Nephron progenitor cell (in vitro differentiated cells): ENCODE data around the gene MRPL19.

Experiments used
- DNase-seq: peaks from one replicate; pipeline ENCODE4 v3.0.0; 2021
- H3K27ac Mint-ChIP-seq: 2 replicates; pipeline ENCODE4 v1.8.0; 2021; ENCODE audit warnings: mild to moderate bottlenecking, moderate library complexity, mixed read lengths
- H3K27me3 Mint-ChIP-seq: 2 replicates; pipeline ENCODE4 v1.8.0; 2021; ENCODE audit warnings: mild to moderate bottlenecking, low read depth, mixed read lengths; ENCODE audit not compliant: poor library complexity
- H3K36me3 Mint-ChIP-seq: 2 replicates; pipeline ENCODE4 v1.8.0; 2021; ENCODE audit warnings: low read depth, mixed read lengths
- H3K4me1 Mint-ChIP-seq: 2 replicates; pipeline ENCODE4 v1.8.0; 2021; ENCODE audit warnings: mixed read lengths
- H3K4me3 Mint-ChIP-seq: 2 replicates; pipeline ENCODE4 v1.8.0; 2021; ENCODE audit warnings: mild to moderate bottlenecking, moderate library complexity, mixed read lengths
- H3K9me3 Mint-ChIP-seq: 2 replicates; pipeline ENCODE4 v1.8.0; 2021; ENCODE audit warnings: mild to moderate bottlenecking, moderate library complexity, mixed read lengths
- TF ChIP-seq, protein P1 (sequence below): fragments of 200-600 bp; sonication (generic); IDR thresholded peaks from 2 replicates; pipeline ENCODE4 v1.5.0; 2021; ENCODE audit warnings: antibody characterized with exemption

MRPL19 gene

DNA sequence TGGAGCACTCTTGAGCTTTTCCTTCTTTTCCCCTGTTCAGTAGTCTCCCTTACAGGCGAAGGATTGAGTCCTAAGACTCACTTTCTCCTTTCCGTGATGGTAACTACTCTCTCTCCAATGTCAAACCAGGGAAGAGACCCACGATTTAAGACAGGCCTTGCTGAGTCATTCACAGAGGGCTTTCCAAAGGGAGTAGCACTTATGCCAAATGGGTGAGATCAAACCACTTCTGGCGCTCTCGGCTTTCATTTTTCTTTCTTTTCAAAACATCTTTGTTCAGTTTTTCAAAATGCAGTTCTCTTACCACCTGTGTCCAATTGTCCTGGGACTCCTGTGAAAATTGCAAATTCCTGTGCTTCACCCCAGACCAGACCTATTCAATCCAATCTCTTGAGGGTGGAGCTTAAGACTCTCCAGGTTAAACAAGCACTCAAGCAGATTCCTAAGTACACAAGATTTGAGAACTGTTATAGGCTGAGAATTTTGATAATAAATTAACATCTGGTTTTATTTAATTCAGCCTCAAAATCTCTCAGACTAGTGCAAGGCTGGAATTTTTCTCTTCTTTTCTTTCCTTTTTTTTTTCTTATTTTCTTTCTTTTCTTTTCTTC, 14.4 kb upstream of the MRPL19 start:
- H3K36me3 Mint-ChIP-seq, result no peaks in the 10 kb centered on the region
- peak overlapping the region; percentile 86 for H3K27ac Mint-ChIP-seq
- TF ChIP-seq, protein P1, sequence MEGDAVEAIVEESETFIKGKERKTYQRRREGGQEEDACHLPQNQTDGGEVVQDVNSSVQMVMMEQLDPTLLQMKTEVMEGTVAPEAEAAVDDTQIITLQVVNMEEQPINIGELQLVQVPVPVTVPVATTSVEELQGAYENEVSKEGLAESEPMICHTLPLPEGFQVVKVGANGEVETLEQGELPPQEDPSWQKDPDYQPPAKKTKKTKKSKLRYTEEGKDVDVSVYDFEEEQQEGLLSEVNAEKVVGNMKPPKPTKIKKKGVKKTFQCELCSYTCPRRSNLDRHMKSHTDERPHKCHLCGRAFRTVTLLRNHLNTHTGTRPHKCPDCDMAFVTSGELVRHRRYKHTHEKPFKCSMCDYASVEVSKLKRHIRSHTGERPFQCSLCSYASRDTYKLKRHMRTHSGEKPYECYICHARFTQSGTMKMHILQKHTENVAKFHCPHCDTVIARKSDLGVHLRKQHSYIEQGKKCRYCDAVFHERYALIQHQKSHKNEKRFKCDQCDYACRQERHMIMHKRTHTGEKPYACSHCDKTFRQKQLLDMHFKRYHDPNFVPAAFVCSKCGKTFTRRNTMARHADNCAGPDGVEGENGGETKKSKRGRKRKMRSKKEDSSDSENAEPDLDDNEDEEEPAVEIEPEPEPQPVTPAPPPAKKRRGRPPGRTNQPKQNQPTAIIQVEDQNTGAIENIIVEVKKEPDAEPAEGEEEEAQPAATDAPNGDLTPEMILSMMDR, result no peak
- H3K4me3 Mint-ChIP-seq, result no peak overlapping the region
- no peaks in the 10 kb centered on the region for H3K9me3 Mint-ChIP-seq
- no peak for DNase-seq
- no peaks in the 10 kb centered on the region for H3K27me3 Mint-ChIP-seq
- peaks cover 30% of the 10 kb centered on the region for H3K4me1 Mint-ChIP-seq

DNA sequence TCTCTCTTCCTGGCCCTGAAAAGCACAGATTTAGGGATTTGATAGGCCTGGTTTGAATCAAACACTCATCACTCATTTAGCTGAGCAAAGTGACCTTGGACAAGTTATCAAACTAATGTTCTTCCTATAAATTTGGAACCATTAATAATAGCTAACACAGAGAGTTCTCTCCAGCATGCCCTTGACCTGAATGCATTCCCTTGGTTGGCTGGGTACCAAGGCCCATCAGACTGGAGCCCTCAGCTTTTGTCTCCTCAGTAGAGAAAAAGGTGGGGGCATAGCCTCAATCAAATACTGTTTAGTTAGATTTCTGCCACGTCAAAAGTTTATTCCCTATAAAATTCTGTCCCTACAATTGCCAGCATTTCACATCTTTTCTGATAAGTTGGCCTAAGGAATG, 13.8 kb upstream of the MRPL19 start:
- peaks cover 35% of the 10 kb centered on the region for H3K4me1 Mint-ChIP-seq
- TF ChIP-seq, protein P1, result no peak
- no peak overlapping the region for H3K27ac Mint-ChIP-seq
- peaks cover 3% of the 10 kb centered on the region for H3K27me3 Mint-ChIP-seq
- DNase-seq, result no peak
- H3K36me3 Mint-ChIP-seq, result no peaks in the 10 kb centered on the region
- H3K4me3 Mint-ChIP-seq, result no peak overlapping the region
- no peaks in the 10 kb centered on the region for H3K9me3 Mint-ChIP-seq

DNA sequence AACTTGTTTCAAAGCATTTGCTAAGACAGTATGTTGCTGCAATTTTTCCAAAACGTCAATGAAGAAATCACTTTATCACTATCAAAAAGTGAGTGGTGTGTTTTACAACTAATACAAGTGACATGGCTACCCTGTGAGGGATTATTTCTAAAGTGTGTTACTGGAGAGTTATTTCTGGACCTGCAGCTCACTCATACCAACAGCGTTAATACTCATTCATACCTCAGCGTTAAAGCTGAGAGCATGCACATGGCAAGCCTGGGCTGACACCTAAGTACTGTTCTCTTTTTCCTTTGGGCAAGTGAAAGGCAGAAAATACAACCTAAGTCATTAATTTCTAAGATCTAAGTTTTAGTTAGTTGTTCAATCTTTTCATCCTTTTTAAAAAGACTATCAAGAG, 13.0 kb upstream of the MRPL19 start:
- H3K4me1 Mint-ChIP-seq, result peaks cover 37% of the 10 kb centered on the region
- no peak overlapping the region for H3K4me3 Mint-ChIP-seq
- no peak for DNase-seq
- H3K27ac Mint-ChIP-seq, result no peak overlapping the region
- no peaks in the 10 kb centered on the region for H3K36me3 Mint-ChIP-seq
- H3K9me3 Mint-ChIP-seq, result no peaks in the 10 kb centered on the region
- TF ChIP-seq, protein P1, result no peak
- H3K27me3 Mint-ChIP-seq, result peaks cover 7% of the 10 kb centered on the region

DNA sequence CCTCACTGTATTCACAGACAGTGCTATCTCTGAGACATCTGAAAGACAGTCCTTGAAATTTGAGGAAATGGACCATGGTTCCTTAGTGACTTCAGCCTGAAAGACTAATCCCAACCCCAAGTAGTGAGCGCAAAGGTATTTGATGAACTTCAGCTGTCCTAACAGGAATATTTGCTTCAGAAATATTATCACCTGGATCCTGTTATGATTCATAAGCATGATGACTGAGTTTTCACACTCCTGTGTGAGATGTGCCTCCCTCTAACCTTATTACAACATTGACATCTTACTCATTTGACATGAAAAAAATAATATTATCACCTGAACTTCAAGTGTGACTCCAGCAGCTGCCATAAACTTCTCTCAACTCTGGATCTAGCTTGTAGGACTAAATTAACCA, 11.6 kb upstream of the MRPL19 start:
- TF ChIP-seq, protein P1, result no peak
- DNase-seq, result no peak
- H3K27me3 Mint-ChIP-seq, result peaks cover 7% of the 10 kb centered on the region
- peaks cover 37% of the 10 kb centered on the region for H3K4me1 Mint-ChIP-seq
- H3K27ac Mint-ChIP-seq, result no peak overlapping the region
- no peaks in the 10 kb centered on the region for H3K9me3 Mint-ChIP-seq
- no peaks in the 10 kb centered on the region for H3K36me3 Mint-ChIP-seq
- no peak overlapping the region for H3K4me3 Mint-ChIP-seq

DNA sequence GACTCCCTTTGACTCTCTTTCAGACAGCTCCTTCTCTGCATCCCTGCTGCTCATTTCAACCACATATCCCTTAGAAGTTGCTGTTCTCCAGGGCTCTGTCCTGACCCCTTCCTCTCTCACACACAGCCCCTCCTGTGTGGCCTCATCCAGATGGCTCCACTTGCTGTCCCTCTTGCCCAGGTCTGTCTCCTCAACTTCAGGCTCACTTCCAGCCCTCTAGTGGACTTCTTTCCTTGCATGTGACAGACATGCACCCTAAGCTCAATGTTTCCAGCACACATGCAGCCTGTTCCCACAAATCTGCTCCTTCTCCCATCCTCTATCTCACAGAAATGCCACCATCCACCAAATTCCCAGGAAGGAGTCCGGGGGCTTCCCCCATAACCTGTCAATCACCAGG, 9.0 kb upstream of the MRPL19 start:
- H3K27me3 Mint-ChIP-seq, result peaks cover 9% of the 10 kb centered on the region
- TF ChIP-seq, protein P1, result no peak
- no peak for DNase-seq

DNA sequence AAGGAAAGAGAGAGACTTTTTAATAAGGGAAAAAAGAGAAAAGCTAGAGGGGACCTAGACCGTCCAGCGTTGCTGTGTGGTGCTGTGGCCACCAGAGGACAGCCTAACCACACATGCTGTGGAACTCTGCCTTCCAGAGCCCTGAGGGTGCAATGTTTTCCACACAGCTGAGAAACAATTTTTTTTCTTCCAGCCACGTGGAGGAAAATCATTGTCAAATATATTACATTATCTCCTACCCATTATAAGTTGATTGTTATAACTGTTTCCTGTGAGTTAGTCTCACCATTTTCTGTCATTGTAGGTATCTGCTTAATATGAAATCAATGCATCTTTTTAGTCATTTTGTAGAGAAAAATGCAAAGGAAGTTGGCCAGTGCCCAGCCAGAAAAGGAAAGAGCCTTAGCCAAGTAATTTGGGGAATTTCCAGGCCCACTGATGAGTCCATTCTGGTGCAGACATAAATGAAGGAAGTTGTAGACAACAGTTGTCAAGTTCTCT, 5.9 kb upstream of the MRPL19 start:
- H3K27me3 Mint-ChIP-seq, result peaks cover 9% of the 10 kb centered on the region
- no peak overlapping the region for H3K27ac Mint-ChIP-seq
- peak; percentile 65 for DNase-seq
- H3K4me3 Mint-ChIP-seq, result no peak overlapping the region
- peaks cover 7% of the 10 kb centered on the region for H3K4me1 Mint-ChIP-seq
- H3K36me3 Mint-ChIP-seq, result peaks cover 6% of the 10 kb centered on the region
- TF ChIP-seq, protein P1, result peak; percentile 99
- peaks cover 4% of the 10 kb centered on the region for H3K9me3 Mint-ChIP-seq

More for the DNA sequence above, 9.0 kb upstream of the MRPL19 start:
- Mint-ChIP-seq H3K4me1 (peaks cover 11% of the 10 kb centered on the region), H3K9me3 (no peaks in the 10 kb centered on the region), H3K4me3 (no peak overlapping the region), H3K27ac (peak overlapping the region; percentile 10), H3K36me3 (no peaks in the 10 kb centered on the region)
